LHCN-M2 (cell line): ENCODE measurements around the gene ANTXR2. TPM values are rescaled to one million over a fixed set of nuclear protein-coding genes. Genes with fewer than 3 reads are reported as not detected.

Experiments
- DNase-seq: peaks from one replicate; pipeline ENCODE4 v3.0.0-alpha.2; 2012; ENCODE audit warnings: low read depth
- total RNA-seq: library from RNA; depleted of rRNA; stranded (reverse); fragments of >200 nt; gene quantifications from 2 replicates; pipeline ENCODE4 v1.2.3, GENCODE V29; 2014

Gene ANTXR2
- total RNA-seq, 1 experiment from 2014 or later = 216 TPM

DNA sequence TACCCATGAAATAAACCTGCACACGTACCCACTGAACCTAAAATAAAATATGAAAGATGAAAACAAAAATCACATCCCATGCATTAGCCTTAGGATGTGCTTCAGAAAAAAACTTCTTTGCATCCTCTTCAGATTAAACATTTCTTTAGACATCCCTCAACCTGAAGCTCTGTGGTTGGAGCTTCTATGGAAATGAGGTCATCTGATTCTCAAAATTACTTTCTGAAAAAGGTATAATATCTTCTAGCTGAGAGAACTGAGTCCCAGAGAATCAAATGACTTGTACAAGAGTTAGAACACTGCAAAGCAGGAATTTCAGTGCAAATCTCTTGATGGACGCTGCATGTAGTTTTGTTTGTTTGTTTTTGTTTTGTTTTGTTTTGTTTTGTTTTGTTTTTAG is 19.1 kb upstream of the ANTXR2 start:
- no peak for DNase-seq

DNA sequence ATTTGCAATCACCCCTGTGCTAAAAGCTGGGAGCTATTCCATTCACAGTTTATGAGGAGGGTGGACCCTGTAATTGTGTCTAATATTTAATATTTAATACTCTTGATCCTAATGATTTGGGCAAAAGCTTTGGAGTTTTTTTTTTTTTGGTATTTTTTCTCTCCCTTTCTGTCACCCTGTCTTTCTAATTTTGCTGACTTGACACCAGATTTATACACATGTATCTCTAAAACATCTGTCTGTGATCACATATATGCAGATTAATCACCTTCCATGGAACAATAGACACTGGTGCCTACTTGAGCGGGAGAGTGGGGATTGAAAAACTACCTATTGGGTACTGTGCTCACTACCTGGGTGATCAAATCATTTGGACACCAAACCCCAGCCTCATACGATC is 18.7 kb upstream of the ANTXR2 start:
- no peak for DNase-seq

DNA sequence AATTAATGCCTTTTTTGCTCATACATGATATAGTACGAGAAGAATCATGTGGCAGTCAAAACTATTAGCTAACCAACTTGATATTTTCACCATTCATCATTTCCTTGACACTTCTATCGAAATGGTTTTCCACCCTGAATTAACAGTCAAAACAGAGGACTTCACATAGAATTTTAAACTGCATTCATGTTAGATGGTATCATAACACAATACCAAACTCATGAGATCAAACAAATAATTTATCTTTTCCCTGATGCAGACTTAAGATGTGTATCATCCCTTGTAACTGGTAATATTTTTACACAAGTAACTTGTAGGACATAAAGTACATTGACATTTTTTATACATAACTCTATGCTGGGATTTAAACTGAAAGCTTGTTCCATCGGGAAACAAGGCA is 18.2 kb upstream of the ANTXR2 start:
- DNase-seq = no peak

DNA sequence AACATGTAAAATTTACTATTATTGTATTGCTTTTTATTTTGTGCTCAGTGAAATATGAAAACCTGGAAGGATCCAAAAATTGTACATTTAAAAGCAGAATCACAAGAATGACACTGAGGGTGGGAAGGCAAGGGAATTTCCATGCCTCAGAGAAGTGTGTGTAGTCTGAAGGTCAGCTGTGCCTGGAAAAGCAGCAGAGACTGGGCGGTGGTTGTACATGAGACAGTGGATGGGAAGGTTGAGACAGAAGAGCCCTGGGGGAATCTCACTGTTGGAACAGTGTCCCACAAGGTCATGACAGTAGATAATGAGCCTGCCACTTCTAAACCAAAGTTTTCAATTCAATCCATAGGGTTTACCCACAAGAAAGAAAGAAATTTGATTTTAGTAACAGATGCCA is 17.1 kb upstream of the ANTXR2 start:
- no peak for DNase-seq

DNA sequence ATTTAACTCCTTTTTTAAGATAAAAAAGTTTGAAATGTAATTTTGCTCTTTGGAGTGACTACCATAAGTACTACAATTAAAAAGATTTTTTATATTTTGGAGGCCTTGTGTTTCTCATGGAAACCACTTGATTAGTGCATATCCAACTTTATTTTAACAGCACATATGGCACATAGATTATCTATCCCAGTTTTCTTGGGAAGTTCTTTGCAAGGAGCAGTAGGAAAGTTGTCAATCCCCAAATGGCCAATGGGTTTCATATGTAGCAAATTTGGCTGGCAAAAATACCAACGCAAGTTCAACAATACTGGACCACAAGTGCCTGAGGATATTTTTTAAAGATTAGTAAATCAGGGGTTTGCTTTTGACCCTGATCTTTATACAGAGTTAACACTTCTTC is 15.4 kb upstream of the ANTXR2 start:
- DNase-seq = no peak

DNA sequence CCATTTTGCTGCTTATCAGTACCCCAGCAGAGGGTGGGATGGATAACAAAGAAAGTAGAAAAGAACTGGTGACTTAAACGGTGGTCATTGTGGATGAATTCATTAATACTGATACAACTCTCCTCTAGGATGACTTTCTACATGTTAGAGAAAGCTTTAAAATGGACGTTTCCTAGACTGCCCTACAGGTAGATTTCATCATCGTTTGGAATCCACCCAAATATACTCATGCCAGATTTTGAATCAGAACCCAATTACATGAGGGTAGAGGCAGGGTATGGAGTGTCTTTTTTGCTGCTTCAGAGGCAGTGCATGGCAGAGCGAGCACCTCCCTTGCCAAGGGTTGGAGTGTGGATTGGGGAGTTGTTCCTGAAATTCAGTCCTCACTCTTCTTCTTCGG is 13.3 kb upstream of the ANTXR2 start:
- no peak for DNase-seq

DNA sequence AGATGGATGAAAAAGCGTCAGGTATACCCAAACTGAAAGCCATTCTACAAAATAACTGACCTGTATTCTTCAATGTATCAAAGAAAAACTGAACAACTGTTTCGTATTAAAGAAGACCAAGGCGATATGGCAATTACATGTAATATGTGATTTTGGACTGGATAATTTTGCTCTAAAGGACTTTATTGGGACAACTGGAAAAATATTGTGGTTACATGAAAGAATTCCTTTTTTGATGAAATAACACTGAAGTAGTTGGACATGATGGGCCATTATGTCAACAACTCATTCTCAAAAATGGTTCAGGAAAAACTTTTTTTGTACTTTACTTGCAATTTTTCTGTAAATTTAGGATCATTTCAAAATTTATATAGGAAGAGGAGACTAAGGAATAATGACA is 12.1 kb upstream of the ANTXR2 start:
- DNase-seq = peak; percentile 78

DNA sequence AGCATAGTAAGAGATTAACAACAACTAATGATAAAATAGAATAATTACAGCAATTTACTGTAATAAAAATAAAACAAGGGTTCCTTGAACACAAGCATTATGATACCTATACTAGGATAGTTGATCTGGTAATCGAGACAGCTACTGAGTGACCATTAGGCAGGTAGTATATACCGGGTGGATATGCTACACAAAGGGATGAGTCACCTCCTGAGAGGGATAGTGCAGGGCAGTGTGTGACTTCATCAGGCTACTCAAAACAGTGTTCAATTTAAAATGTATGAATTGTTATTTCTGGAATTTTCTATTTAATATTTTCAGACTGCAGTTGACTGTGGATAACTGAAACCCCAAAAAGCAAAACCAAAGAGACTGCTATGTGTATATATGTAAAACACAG is 9.7 kb upstream of the ANTXR2 start:
- no peak for DNase-seq

DNA sequence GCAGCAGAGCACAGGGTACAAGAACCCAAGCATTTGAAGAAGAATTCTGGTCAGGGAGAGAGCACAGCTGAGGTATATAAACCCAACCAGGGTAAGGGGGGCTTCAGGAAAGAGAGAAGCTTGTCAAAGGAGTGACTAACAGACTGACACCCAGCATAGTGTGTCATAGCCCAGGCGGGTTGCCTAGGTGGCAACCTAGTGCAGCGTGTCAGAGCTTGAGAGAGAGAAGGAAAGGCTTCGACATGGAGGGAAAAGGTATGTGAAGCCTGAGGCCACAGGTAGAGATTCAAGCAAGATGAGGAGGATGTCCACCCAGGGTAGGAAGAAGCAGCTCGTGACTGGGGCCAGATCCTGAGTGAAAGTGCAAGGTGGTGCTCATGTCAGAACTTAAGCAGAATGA is 8.5 kb upstream of the ANTXR2 start:
- no peak for DNase-seq

DNA sequence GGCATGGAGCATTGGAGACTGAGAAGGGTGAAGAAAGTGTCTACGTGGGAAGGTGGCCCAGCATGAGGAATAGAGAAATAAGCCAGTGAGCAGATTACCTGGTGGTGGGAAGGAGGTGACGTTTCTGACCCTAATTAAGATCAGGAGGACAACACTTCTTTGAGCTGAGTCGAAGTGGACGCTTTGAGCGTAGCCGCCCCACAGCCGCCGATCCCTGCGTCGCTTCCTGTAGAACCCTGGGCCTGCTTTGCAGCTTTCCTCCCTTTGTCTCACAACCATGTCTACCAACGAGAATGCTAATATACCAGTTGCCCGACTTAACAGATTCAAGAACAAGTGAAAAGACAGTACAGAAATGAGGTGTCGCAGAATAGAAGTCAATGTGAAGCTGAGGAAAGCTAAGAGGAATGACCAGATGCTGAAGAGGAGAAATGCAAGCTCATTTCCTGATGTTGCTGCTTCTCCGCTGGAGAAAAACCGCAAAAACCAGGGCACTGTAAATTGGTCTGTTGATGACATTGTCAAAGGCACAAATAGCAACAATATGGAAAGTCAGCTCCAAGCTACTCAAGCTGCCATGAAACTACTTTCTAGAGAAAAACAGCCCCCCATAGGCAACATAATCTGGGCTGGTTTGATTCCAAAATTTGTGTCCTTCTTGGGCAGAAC is 6.4 kb upstream of the ANTXR2 start:
- DNase-seq = no peak

DNA sequence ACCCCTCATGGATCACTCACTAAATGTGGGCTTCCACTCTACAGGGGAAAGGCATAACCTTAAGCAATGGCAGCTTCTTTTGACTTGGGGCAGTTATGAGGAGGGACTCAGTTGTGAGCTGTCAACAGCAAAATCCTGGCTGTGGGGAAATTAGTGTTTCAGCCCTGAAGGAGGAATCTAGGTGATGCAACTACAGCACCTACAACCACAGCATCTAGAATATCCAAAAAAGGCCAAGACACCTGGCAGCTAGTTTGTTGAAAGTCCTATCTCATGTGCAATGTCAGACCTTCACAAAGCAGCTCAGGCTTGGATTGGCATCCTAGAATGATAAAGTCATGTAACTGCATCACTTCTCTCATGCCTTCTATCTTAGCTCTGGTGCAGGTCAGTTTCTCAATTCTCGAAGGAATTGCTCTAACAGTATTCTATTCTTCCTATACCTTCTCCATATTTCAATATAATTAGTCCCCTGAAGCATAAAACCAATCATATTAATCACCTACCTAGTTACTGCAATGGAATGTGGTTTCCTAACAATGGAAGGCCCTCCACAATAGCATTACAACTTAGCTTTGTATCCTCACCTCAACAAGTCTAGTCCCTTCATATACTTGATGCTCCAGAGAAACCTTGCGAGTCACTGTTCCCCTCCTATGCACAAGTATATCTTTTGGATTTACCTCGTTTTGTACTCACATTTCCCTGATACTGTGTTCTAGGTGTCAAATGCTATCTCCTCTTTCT is 5.5 kb upstream of the ANTXR2 start:
- no peak for DNase-seq

DNA sequence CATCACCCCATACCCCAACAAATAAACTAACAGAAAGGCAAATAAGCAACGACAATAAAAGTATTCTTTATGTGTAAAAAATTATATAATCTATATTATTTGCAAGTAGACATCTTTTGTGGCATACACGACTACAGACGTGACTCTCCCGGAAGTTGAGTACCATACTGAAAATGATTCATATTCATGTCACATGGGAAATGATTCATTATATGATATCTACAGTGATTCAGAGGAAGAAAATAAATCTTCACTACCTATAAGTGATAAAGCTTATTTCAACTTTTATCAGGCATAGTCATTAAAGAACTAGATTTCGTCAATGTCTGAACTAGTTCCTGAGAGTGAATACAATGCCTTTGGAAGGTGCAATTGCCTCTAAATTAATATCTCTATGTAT is 4.6 kb upstream of the ANTXR2 start:
- peak; percentile 44 for DNase-seq

DNA sequence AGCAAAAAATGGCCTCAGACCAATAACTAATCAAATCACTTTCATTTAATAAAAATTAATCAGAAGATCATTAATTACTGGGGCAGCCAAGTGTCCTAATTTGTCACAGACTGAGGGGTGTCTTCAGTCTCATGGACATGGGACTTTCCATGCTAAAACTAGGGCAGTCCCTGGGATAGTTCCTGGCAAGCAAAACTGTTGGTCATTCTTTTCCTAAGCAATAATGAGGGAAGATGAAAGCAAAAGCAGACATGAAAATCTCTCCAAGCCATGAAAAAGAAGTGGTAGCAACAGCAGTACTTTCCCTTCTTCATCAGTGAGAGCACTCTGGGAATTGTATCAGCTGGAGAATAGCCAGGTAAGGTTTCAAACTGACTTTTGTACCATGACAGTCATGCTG is 3.7 kb upstream of the ANTXR2 start:
- no peak for DNase-seq

DNA sequence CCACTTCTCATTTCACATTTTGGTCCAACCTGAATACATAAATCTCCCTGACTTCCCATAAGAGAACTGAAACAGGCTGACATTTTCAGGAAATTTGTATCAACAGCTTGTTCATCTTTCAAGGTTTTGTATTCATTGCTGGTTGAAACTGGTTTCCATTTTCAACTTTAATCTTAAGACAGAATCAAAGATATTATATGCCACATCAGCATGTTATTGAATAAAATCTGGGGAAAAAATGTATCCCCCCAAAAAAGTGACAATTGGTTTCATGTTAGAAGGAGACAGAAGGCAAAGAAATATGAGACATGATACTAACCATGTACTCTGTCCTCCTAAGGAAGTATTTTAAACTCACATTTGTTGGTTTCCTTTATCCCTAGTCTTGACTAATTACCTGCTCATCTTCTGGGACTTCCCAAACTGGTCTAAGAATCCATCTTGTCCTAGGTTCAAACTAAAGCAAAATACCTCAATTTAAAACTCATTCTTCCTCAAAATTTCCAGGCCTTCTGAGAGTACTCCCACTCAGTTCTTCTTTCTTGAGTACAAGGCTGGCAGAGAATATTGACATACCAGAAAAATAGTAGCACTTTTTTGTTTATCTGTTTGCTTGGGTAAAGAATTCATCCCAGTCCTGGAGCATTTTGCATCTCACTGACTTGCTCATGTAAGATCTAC is 3.1 kb upstream of the ANTXR2 start:
- no peak for DNase-seq

DNA sequence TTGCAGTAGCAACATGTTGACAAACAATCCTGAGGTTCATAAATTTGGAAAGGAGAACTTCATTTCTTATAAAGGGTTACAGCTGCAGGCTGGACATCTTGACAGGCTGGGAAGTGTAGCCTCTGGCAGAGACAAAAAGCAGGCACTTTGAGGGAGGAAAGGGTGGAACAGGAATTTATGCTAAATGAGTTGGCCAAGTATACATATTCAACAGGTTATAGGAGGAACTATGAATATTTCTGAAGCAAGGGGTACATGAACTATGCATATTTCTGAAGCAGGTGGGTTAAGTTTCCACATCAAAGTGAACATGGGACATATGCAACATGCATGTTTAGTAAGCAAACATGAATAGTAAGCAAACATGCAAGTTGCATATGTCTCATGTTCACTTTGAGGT is 1.6 kb upstream of the ANTXR2 start:
- DNase-seq = no peak

DNA sequence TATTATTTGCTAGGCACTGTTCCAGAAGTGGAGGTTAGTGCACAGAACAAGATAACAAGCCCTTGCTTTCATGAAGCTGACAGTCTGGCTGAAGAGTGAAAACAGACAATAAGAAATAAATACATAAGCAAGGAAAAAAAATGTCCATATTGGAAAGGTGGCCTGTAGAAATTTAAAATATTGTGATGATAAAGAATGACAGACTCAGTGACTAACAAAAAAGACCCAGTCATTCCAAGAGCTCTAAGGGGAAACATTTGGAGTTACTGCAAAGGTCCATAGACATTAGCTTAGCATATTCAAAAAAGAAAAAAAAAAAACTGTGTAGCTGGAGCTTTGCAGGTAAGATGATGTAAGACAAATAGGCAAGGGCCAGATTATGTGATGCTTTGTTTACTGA is 1.0 kb upstream of the ANTXR2 start:
- DNase-seq = no peak

DNA sequence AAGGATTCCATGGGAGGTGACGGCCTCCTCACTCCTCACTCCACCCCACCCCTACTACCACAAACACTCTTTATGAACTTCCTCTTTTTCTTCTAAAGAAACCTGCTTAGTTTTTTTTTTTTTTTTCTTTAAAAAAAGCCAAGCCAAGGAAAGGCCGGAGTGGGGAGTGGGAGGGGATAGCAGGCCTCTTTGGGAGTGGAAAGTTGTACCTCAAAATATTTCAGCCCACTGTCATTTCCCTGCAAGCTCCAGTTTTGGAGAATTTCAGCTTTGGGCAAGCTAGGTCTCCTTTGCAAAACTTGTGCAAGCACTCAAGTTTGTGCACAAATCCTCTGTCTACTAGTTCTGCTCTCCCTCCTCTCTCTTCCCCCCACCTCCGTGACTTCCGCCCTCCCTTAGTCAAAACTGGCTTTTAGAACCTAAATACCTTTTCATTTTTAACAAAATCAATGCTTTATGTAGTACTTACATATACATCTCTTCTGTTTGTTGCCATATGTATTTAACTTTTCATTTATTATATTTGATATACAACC is 512 bp upstream of the ANTXR2 start:
- no peak for DNase-seq

DNA sequence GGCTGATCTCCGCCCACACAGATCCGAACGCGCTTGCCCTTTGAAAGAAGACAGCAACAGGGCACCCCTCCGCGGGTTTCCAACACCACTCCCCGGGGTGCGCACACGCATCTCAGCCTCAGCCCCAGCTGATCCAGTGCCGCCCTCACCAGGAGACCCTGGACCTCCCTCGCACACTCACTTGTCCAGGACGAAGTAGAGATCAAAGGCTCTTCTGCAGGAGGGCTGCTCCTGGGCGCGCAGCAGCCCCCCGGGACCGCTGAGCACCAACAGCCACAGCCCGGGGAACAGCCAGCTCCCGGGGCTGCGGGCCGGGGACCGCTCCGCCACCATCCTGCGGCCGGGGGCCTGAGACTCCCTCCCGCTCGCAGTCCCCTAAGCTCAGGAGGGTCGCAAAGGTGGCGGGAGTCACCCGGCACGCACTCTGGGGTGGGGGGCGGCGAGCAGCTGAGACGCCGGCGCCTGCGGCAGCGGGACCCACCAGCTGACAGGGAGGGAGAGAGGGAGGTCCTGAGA is 743 bp downstream of the ANTXR2 start:
- DNase-seq = peak; percentile 69

DNA sequence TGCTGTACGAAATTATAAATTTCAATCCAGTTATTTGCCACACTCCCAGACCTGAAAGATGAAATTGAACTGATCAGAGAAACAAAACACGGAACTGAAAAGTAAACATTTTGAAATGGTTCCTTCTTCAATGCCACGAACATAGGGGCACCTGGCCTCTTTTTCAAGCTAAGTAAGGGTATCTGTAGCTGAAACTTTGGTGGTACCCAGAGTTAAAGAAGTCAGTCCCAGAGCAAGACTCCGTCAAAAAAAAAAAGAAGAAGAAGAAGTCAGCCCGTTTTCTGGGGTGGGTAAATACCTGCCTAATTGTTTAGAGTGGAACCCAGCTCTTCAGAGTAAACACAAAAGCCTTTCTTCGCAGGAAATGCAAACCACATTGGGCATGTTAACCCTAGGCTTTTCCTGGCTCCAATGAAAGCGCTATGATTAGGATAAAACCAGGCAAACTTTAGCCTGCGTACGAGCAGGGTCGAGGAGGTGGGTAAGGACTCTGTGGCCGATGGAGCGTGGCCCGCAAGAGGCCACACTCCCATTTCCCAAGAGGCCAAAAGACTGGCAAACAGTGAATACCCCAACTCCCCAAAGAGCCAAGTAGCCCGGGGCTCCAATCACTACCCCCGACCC is 1.3 kb downstream of the ANTXR2 start:
- DNase-seq = no peak

DNA sequence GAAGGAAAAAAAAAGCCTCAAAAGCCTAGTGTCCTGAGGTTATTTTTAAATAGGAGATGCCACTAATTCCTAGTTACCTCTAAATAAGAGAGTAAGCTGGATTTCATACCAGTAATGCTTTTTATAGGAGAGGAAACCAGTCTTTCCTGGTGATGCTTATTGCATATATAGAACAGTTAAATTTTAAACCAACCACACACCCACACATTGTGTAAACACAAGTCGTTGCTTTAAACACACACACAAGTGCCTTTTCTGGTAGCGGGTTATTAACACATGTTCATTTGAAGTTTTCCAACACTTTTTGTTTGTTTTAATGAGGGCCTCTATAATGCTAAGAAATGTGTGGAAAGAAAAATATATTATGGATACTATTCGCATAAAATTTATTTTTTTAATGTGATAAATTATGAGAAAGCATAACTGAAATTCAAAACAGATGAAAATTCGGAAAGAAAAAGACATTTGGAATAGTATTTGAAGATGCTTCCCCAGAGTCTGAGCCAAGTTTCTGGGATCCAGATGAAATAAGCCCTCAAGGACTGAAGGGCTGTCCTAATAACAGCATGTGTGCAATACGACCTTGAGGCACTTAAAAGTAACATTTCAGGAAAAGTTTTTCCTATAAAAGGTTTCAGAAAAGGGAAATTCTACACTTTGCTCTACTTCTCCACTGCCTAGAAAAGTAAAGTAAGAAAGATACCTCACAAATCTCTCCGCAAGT is 2.0 kb downstream of the ANTXR2 start:
- no peak for DNase-seq
